ENCODE data around the gene EXT2.

Gene EXT2

DNA sequence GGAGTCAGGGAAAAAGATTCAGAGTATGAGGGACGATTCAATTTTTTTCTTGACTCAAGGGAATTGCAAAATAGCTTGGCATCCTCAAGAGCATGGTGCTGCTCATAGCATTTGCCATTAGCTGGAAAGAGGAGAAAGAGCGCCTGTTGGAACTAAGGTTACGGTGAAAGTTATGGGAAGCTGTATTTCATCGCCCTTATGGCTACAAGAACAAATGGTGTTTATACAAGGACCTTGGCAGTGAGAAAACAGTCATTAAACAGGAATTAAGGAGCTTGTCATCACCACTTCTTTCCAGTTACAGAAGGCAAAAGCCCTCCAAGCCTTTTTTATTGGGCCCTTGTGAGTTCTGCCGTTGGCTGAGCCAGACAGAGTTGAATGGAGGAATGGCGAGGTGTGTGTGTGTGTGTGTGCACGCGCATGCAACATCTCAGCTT lies 140.3 kb downstream of the EXT2 start:
- no peak overlapping the region for H3K4me3 ChIP-seq (ENCODE audit: low read depth, low read length)

DNA sequence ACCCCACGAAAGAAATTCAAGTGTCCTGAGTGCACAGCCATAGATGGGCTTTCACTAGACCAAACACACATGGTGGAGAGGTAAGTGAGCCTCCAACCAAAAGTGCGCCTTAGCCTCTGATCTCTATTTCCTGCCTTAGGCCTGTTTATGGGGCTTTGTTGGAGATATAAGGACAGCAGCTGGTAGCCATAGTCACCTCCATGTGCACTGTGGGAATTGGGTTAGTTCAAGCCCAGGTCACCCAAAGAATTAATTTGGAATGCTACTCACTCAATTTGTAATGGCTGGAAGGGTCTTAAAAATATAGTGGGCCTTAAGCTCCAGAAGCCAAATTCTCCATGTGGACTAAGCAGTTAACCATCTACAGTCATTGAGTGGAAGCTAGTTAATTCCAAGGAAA lies 140.8 kb downstream of the EXT2 start:
- no peak overlapping the region for H3K4me3 ChIP-seq (ENCODE audit: low read depth, low read length)

DNA sequence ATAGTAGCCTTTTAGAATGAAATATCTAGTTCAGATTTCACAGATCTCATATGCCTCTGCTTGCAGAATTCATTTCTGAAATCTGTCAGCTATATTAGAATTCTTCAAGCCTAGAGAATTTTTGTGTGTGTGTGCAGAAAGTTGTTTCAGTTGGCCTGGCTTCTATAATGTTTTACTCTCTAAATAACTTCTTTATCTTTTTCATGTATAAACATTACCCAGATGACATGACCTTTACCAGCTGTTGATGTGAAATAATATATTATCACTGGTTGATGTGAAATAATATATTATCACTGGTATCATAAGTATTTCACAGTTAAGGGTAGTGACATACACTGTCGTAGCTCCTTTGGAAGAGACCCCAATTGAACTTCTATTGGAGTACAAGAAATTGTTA lies 141.7 kb downstream of the EXT2 start:
- no peak overlapping the region for H3K4me3 ChIP-seq (ENCODE audit: low read depth, low read length)

- no peak overlapping the region for H3K4me3 ChIP-seq (ENCODE audit: low read depth, low read length)
These were observed 146.4 kb downstream of the EXT2 start for GRCh38 chr11:44241851-44242250.

DNA sequence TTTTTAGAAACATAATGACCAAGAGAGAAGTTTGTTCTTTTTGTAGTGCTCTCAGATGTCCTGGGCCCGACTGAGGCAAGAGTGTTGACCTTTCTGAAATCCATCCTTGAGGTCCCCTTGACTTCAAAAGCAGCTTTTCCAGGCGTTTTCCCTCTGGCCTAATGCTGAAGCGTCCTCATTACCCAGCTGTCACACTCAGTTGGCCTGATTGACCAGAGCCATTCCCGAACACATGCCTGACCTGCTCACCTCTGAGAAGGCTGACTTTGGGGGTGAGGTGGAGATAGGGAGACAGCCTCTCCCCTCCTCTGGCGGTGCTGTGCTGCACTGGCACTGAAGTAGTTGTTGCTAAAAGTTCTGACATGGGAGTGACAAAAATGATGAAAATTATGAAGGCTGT lies 147.6 kb downstream of the EXT2 start:
- no peak overlapping the region for H3K4me3 ChIP-seq (ENCODE audit: low read depth, low read length)

DNA sequence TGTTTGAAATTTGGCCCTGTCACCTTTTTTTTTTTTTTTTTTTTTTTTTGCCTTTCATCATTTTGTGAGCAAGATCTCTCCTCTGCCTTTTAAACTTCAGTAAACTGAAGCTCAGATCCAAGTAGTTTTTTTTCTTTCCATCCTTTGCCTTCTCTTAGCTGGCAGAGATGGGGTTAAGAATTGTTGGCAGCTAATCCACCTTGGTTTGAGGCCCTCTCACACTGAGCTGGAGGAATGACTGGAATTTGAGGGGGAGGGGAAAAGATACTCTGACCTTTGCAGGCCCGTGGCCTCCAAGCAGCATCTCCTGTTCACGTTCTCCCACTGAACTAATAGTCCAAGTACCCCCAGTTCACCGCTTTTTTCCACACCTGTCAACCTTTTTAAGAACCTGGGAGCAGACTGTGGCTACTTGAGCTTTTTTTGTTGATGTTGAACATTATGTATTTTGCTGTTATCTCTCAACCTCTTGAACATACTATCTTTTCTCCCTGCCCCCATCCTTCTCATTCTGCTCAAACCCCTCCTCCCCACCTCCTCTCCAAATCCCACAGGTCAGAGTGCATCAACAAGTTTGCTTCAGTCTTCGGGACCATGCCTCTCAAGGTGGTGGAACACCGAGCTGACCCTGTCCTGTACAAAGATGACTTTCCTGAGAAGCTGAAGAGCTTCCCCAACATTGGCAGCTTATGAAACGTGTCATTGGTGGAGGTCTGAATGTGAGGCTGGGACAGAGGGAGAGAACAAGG lies 148.3 kb downstream of the EXT2 start:
- no peak overlapping the region for H3K4me3 ChIP-seq (ENCODE audit: low read depth, low read length)

DNA sequence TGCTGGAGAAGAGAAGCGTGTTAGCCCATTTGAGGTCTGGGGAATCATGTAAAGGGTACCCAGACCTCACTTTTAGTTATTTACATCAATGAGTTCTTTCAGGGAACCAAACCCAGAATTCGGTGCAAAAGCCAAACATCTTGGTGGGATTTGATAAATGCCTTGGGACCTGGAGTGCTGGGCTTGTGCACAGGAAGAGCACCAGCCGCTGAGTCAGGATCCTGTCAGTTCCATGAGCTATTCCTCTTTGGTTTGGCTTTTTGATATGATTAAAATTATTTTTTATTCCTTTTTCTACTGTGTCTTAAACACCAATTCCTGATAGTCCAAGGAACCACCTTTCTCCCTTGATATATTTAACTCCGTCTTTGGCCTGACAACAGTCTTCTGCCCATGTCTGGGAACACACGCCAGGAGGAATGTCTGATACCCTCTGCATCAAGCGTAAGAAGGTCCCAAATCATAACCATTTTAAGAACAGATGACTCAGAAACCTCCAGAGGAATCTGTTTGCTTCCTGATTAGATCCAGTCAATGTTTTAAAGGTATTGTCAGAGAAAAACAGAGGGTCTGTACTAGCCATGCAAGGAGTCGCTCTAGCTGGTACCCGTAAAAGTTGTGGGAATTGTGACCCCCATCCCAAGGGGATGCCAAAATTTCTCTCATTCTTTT lies 149.3 kb downstream of the EXT2 start:
- no peak overlapping the region for H3K4me3 ChIP-seq (ENCODE audit: low read depth, low read length)

- H3K4me3 ChIP-seq (ENCODE audit: low read depth, low read length): no peak overlapping the region
These were observed 151.2 kb downstream of the EXT2 start for GRCh38 chr11:44246726-44247125.

GRCh38 chr11:44247508-44247907 lies 152.0 kb downstream of the EXT2 start:
- H3K4me3 ChIP-seq (ENCODE audit: low read depth, low read length): no peak overlapping the region

DNA sequence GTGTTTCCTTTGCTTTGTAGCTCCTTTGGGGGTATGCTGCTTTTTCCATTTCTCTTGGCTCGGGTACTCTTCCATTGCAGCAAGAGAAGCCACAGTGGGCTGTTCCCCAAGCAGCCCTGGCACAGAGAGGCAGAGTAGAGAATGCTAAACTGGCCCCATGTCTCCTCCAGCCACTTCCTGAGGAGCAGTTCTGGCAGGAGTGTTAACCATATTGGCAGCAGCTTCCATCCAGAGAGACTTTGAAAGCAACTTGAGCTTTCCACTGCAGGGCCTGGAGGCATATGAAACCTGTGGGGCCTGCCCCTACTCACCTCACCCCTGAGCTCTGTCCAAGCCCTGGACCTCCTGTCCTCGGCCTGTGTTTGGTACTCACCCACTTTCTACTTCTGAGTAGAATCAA lies 152.6 kb downstream of the EXT2 start:
- no peak overlapping the region for H3K4me3 ChIP-seq (ENCODE audit: low read depth, low read length)

DNA sequence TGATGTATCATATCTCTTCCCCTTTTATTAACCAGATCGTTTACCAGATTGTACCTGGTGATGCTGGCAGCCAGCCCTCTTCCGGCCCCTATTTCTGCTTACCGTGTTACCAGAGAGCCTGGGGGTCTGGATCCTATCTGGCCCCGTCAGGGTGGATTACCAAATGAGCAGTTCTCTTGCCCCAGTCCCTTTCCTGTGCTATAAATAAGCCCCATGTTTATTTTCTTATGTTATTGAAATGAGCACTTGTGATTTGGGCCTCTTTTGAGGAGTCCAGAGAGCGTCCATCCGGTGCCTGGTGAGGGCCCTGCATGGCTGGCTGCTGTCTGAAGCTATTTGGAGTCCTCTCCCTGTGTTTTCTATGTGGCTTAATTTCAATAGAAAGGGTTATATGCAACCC lies 154.9 kb downstream of the EXT2 start:
- no peak overlapping the region for H3K4me3 ChIP-seq (ENCODE audit: low read depth, low read length)

DNA sequence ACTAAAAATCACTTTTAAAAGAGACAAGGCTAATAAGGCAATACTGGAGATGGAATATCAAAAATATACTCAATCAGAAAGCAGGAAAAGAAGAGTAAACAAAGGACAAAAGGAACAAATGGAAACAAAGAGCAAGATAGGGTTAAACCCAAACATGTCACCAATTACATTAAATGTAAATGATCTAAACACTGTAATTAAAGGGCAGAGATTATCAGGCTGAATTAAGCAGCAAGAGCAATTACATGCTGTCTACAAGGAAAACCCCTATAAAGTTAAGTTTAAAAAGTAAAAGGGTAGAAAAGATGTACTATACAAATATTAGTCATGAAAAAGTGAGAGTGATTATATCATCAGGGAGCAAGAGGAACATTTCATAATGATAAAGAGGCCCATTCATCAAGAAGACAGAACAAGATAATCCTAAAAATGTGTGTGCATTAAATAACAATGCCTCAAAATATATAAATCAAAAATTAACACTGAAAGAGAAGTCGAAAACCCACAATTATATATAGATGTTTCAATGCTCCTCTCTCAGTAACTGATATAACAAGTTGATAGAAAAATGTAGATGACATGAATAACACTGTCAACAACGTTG lies 157.6 kb downstream of the EXT2 start:
- no peak overlapping the region for H3K4me3 ChIP-seq (ENCODE audit: low read depth, low read length)

DNA sequence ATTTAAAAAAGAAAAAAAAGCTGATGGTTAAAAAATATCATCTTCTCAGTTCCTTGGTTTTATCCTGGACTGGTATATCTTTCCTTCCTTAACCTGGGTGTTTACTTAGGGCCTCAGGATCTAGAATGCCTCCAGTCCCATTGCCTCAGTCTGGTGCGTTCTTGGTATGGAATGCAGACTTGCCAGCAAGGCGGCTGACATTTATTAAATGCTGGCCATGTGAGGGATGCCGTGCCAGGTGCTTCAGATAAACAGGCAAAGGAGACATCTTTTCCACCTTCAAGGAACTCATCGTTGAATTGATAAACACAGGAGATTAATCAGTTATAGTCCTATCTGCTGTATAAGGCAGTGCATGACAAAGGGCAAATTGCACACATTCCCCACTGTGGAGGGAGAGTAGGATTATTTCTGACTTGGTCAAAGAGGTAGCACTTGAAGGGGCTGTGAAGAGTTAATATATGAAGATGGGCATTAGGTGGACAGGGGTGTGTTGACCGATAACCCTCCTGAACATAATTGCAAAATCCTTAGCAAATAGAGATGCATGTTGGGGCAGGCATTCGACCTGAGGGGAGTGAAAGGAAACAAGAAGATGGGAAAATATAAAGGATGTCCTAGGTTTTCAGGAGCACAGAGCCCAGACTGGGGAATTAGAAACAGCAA lies 160.1 kb downstream of the EXT2 start:
- H3K4me3 ChIP-seq (ENCODE audit: low read depth, low read length): no peak overlapping the region

DNA sequence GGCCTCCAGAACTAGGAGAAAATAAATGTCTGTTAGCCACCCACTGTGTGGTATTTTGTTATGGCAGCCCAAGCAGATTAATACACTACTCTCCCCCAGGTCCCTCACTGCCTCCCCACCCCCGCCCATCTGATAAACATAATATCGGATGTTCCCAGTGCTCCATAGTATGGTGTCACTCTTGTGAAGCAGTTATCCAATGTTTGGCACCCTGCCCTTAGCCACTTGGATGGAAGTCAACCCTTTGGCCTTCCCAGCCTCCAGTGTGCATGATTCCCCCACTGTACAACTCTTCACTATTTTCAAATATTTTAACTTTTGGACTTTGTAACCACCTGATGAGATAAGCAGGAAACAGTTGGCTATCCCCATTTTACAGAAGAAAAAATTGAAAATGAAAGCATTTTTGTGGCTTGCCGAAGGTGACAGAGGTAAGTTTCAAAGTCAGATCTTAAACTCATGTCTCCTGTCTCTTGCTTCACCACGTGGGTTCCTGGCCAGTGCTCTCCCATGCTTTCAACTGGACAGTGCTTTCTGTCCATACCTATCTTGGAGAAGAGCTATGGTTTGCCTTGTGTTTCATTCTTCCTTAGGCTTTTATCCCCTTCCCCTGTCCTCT lies 161.3 kb downstream of the EXT2 start:
- no peak overlapping the region for H3K4me3 ChIP-seq (ENCODE audit: low read depth, low read length)

DNA sequence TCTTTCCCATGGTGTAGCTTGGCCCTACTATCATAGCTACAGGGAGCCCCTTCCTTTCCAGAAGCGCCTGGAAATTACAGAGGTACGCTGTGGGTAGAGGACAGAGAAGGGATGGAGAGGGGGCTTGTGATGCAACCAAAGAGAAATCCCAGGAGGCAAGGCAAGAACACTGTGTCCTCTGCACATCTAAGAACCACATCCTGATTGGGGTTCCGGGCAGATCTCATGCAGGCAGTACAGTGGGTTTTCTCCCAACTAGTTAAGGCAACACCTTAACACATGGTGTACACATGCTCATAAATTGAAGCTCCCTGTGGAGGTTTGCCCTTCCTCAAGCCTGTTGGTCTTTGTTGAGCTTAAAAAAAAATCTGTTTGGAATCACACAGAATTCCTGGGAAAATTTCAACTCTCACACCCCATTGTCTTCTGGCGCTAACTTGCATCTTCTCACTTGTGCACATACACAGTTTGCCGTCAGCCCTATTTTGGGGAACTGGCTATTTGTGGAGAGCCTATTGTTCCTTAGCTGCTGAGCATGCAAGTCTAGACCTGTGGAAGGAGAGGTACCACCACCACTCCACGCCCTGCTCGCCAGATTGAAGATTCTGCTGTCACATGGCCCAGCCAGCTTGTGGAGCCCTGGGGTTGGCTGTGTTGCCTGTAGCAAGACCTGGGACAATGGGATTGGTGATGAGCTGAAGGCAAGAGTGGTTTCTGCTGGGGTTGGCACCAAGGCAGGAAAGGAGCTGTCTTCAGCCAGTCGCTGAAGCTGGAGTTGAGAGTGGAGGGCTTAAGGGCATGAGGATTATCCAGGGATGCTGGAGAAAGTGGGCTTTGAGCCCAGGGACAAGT lies 162.1 kb downstream of the EXT2 start:
- H3K4me3 ChIP-seq (ENCODE audit: low read depth, low read length): no peak overlapping the region

DNA sequence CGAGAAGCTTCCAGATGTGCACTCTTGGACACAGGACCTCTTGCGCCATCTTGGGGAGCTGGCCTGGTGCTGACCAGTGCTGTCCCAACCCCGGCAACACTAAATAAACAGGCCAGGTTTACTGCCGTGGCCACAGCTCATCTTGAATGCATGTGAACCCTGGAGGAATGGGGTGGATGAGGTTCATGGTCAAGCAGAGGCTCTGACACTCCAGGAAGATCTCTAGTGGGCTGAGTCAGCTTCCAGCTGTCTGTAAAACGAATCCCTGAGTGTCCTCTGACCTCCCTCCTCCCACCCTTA lies 162.7 kb downstream of the EXT2 start:
- no peak overlapping the region for H3K4me3 ChIP-seq (ENCODE audit: low read depth, low read length)

DNA sequence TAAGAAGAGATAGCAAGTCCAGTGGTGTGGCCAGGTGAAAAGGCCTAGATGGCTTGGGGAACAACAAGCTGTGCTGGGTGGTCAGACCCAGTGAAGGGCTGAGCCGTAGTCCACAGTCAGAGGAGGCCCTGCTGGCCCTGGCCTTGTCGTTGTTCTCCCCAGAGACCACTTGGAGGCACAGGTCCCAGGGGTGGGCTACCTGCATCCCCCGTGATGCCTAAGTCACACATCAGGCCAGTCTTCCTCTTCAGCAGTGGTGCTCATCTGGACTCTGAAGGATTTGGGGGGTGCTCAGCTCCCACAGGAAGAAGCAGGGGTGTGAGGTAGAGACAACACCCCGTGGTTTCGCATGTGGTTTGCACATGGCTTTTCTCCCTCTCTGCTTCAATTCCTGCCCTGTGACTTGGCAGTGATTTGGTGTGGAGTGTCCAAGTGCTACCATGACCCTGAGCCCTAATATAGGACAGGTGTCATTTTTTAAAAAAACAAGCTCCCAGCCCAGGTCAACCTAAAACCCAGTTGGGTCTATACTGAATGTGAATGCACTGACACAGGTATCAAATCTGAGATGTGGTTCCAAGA lies 163.5 kb downstream of the EXT2 start:
- no peak overlapping the region for H3K4me3 ChIP-seq (ENCODE audit: low read depth, low read length)

DNA sequence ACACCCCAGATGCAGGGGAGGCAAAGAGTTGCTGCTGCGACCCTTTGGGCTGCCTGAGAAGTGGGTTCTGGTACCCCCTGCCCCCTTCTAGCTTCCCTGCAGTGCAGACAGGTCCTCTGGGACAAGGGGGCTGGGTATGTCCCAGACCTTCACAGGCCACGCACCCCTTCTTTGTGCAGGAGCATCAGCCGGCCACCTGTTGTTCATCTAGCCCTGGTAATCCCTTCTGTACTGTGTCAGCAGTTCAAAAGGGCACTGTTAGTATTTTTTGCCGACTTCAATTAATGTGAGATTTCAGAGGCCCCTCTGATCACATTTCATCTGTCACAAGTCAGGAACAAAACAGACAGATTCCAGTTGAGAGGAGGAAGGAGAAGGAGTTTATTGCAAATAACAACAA lies 164.6 kb downstream of the EXT2 start:
- no peak overlapping the region for H3K4me3 ChIP-seq (ENCODE audit: low read depth, low read length)

DNA sequence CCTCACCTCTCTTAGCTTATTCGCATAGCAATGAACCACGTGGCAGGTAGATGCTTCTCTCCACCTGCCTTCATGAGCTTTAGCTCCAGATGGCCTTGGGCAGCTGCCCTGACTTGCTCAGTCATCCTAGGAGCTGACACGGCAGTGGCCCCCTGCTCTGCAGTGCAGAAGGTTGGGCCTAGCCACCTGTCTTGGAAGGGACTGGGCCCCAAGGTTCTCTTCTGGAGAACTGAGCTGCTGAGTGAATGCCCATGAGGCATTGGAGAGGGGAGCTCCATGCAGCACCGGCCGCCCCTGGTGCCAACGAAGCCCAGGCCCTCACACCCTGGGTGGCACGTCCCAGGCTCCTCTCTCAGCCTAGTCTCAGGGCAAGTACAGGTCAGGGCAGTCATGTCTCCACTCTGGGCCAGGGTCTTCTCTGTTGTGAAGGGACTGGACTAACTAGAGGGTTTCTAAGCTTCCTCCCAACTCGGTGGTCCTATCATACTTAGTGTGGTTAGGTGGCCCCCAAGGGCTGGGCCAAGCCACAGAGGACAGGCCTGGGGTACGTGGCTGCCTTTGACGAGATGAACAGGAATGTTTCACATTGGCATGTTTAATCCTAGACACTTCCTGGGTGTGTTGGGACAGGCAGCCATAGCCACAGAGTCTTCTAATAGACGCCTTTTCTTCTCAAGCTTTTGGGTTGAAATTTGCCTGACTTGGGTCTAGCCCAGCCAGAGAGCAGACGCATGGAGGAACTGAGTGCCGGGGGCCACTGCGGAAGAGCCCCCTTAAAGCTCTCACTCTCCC lies 166.5 kb downstream of the EXT2 start:
- no peak overlapping the region for H3K4me3 ChIP-seq (ENCODE audit: low read depth, low read length)

Data from iPS-11a (cell line).